Natural killer cell (primary cell): ENCODE measurements around the gene CCDC85C. TPM values are rescaled to one million over a fixed set of nuclear protein-coding genes. Genes with fewer than 3 reads are reported as not detected.

ENCODE experiments used
- ATAC-seq, 3 donors: fragments of 150-1000 bp in 2 of 3; fragments of 200-7000 bp in 1 of 3; cut with Tn5 transposase; 1 replicate in 1 of 3; 2 replicates in 2 of 3; pipeline ENCODE4 v1.10.0; 2021; ENCODE audit warnings: mild to moderate bottlenecking in 2 of 3, moderate library complexity in 2 of 3
- DNase-seq, 2 donors: peaks; one replicate each; pipeline versions ENCODE4 v3.0.0 to v3.0.0-alpha.2; 2013 to 2021; ENCODE audit warnings: mixed read lengths in 1 of 2
- H3K27ac ChIP-seq: one replicate; pipeline ENCODE4 v1.5.1; 2013; ENCODE audit warnings: mild to moderate bottlenecking, low read length
- H3K27me3 ChIP-seq: one replicate; pipeline ENCODE4 v1.6.1; 2013; ENCODE audit warnings: low read length; ENCODE audit not compliant: control insufficient read depth, insufficient read depth
- H3K36me3 ChIP-seq: one replicate; pipeline ENCODE4 v1.6.1; 2013; ENCODE audit warnings: low read length; ENCODE audit not compliant: control insufficient read depth, insufficient read depth
- H3K4me1 ChIP-seq: one replicate; pipeline ENCODE4 v1.6.1; 2013; ENCODE audit warnings: low read length; ENCODE audit not compliant: control insufficient read depth, insufficient read depth
- H3K4me3 ChIP-seq: one replicate; pipeline ENCODE4 v1.5.1; 2013; ENCODE audit warnings: low read length
- H3K9me3 ChIP-seq: one replicate; pipeline ENCODE4 v1.6.1; 2013; ENCODE audit warnings: low read length; ENCODE audit not compliant: control insufficient read depth, insufficient read depth
- H3K27ac Mint-ChIP-seq, 2 donors: one replicate each; pipeline ENCODE4 v1.8.0; 2022; ENCODE audit warnings: mild to moderate bottlenecking in 2 of 2, mixed read lengths in 2 of 2, moderate library complexity in 1 of 2
- H3K27me3 Mint-ChIP-seq, 2 donors: one replicate each; pipeline ENCODE4 v1.8.0; 2022; ENCODE audit warnings: low read depth in 2 of 2, mixed read lengths in 2 of 2
- H3K36me3 Mint-ChIP-seq: one replicate; pipeline ENCODE4 v1.8.0; 2022; ENCODE audit warnings: mixed read lengths
- H3K4me1 Mint-ChIP-seq, 2 donors: one replicate each; pipeline ENCODE4 v1.8.0; 2022; ENCODE audit warnings: mixed read lengths in 2 of 2
- H3K4me3 Mint-ChIP-seq: one replicate; pipeline ENCODE4 v1.8.0; 2022; ENCODE audit warnings: mild to moderate bottlenecking, moderate library complexity, mixed read lengths
- H3K9me3 Mint-ChIP-seq, 2 donors: one replicate each; pipeline ENCODE4 v1.8.0; 2022; ENCODE audit warnings: mixed read lengths in 2 of 2
- WGBS: methylation state at CpG from one replicate; pipeline ENCODE4 v1.1.7; 2013; ENCODE audit warnings: missing lambda C conversion rate; ENCODE audit not compliant: insufficient coverage; 5-methylcytosine and 5-hydroxymethylcytosine counted together
- intact Hi-C: fragments of 100-400 bp; cut with micrococcal nuclease; formaldehyde crosslinking; loops from one replicate; pipeline ENCODE4 v1.14.2; 2022
- total RNA-seq, 4 donors: library from RNA; stranded (reverse); fragments of 120-200 nt in 1 of 4; gene quantifications; one replicate each; pipeline versions ENCODE4 v1.2.3 to v1.2.4, GENCODE V29; 2013 to 2022
- TF ChIP-seq, protein P1 (sequence below): fragments of 200-600 bp; IDR thresholded peaks from one replicate; pipeline ENCODE4 v1.8.0; 2022; ENCODE audit warnings: antibody characterized with exemption

Gene CCDC85C
- total RNA-seq, 3 donors from 2014 or later (not counting 1 experiment from before 2014, with no cell fraction given) = 0.73 to 4.3 (median 2.8) TPM

DNA sequence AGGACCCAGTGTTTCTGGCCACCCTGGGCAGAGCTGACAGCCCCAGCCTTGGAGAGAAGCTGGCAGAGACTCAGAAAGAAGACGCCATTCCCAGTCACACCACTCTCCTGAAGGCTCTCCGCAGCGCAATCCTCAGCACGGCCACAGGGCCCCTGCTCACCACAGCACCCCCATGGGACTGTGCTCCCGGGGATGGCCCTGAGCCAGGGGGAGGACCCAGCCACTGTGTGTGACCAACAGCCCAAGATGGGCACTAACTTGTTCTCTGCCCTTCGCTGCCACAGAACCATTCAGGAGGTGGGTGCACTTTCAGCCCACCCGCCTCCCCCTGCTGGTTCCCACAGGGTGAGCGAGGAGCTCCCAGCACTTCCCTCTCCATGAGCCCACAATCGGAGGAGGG lies 65.7 kb downstream of the CCDC85C start:
- WGBS = 77% methylated on average over 9 of the region's 9 CpGs
- no peak overlapping the region for H3K27ac ChIP-seq
- Mint-ChIP-seq H3K27me3 (no peaks in the 10 kb centered on the region), H3K4me3 (no peak overlapping the region), H3K4me1 (no peaks in the 10 kb centered on the region), H3K9me3 (no peaks in the 10 kb centered on the region), H3K27ac (no peak overlapping the region), H3K36me3 (no peaks in the 10 kb centered on the region)
- H3K4me3 ChIP-seq = no peak overlapping the region
- H3K27me3 ChIP-seq = no peaks in the 10 kb centered on the region
- H3K9me3 ChIP-seq = no peaks in the 10 kb centered on the region
- DNase-seq = no peak
- no peaks in the 10 kb centered on the region for H3K4me1 ChIP-seq
- TF ChIP-seq, protein P1, sequence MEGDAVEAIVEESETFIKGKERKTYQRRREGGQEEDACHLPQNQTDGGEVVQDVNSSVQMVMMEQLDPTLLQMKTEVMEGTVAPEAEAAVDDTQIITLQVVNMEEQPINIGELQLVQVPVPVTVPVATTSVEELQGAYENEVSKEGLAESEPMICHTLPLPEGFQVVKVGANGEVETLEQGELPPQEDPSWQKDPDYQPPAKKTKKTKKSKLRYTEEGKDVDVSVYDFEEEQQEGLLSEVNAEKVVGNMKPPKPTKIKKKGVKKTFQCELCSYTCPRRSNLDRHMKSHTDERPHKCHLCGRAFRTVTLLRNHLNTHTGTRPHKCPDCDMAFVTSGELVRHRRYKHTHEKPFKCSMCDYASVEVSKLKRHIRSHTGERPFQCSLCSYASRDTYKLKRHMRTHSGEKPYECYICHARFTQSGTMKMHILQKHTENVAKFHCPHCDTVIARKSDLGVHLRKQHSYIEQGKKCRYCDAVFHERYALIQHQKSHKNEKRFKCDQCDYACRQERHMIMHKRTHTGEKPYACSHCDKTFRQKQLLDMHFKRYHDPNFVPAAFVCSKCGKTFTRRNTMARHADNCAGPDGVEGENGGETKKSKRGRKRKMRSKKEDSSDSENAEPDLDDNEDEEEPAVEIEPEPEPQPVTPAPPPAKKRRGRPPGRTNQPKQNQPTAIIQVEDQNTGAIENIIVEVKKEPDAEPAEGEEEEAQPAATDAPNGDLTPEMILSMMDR = no peak
- ATAC-seq = no peak
- intact Hi-C loops = no loop called here
- no peaks in the 10 kb centered on the region for H3K36me3 ChIP-seq

DNA sequence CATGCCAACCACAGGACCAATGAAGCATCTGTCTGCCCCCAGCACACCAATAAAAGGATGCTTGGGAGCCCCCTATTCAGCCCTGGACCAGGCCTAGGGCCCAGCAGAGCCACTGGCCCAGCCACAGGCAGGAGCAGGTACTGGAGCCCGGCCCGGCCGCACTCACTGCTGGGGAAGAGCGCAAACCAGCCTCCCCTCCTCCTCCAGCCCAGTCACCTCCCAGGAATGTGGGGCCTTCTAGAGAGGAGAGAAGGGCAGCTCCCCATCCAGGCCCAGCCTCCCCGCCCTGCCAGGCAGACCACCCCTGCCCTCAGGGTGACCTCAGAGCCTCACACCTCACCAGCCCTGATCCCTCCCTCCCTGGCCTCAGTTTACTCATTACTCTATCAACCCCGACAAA lies 66.6 kb downstream of the CCDC85C start:
- intact Hi-C loops = no loop called here
- H3K9me3 ChIP-seq = no peaks in the 10 kb centered on the region
- TF ChIP-seq, protein P1 = no peak
- no peak overlapping the region for H3K27ac Mint-ChIP-seq
- no peaks in the 10 kb centered on the region for H3K4me1 Mint-ChIP-seq
- no peak overlapping the region for H3K4me3 Mint-ChIP-seq
- no peak overlapping the region for H3K27ac ChIP-seq
- DNase-seq (no peak), ATAC-seq (no peak)
- no peaks in the 10 kb centered on the region for H3K36me3 ChIP-seq
- no peaks in the 10 kb centered on the region for H3K36me3 Mint-ChIP-seq
- 100% methylated on average over 5 of the region's 6 CpGs for WGBS
- H3K4me1 ChIP-seq = no peaks in the 10 kb centered on the region
- no peaks in the 10 kb centered on the region for H3K27me3 ChIP-seq
- H3K9me3 Mint-ChIP-seq = no peaks in the 10 kb centered on the region
- H3K27me3 Mint-ChIP-seq = no peaks in the 10 kb centered on the region
- no peak overlapping the region for H3K4me3 ChIP-seq

DNA sequence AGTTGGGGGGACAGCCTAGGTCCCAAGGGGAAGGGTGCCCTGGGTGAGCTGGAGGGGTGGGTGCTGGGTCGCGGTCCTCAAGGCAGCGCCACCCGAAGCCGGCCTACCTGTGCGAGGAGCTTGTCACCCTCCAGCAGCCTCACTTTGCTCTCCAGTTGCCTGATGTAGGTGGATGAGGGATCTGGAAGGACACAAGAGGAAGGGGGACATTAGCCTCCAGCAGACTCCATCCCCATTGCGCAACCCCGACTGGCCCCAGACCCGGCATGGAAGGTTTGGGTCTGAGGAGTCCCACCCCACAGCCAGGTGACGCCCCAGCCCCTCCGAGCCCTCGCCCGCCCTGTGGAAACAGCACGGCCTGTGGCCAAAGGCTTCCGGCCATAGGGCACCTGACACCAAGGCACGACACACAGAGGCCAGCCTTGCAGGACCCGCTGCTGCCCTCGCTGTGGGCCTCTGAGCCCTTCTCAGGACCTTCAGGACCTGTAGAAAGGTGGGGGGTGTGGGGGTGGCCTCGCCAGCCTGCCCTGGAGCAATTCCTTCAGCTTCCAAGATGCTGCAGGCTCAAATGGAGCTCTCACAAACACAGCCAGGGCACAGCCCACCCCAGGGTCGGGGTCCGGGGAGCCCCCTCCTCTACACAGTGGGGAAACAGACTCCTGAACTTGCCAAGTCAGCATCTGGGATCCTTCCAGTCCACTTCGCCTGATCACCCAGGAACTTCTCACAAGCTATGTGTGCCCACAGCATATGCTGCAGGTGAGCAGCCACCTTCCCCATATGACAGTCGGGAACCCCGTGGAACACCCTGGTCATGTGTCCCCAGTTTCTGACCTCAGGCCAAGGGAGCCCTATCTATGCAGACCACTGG lies 67.9 kb downstream of the CCDC85C start:
- TF ChIP-seq, protein P1 = no peak
- Mint-ChIP-seq H3K9me3 (no peaks in the 10 kb centered on the region), H3K4me3 (no peak overlapping the region), H3K27me3 (no peaks in the 10 kb centered on the region), H3K4me1 (no peaks in the 10 kb centered on the region), H3K27ac (no peak overlapping the region), H3K36me3 (no peaks in the 10 kb centered on the region)
- no peaks in the 10 kb centered on the region for H3K27me3 ChIP-seq
- H3K9me3 ChIP-seq = no peaks in the 10 kb centered on the region
- 90% methylated on average over 24 of the region's 24 CpGs for WGBS
- no peak overlapping the region for H3K27ac ChIP-seq
- H3K4me1 ChIP-seq = no peaks in the 10 kb centered on the region
- H3K36me3 ChIP-seq = no peaks in the 10 kb centered on the region
- DNase-seq = no peak
- no peak overlapping the region for H3K4me3 ChIP-seq
- no peak for ATAC-seq
- intact Hi-C loops = no loop called here

DNA sequence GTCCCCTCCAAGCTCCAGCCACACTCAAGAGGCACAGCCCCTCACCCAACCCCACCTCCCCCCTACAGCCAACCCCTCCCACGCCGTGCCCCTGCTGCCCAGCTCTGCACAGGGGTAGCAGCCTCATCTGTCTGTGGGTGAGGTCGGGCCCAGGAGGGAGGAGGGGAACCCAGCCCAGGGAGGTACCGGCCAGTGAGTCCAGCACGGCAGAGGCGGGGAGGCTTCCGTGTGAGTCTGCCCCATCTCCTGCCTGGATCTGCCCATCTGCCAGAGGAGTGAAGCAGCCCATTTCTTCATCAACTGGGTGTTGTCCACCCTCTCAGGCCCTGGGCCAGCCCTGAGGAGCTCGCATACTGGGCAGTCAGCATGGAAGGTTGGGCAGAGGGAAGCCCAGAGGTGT lies 68.6 kb downstream of the CCDC85C start:
- Mint-ChIP-seq H3K27me3 (no peaks in the 10 kb centered on the region), H3K27ac (no peak overlapping the region), H3K9me3 (no peaks in the 10 kb centered on the region), H3K4me3 (no peak overlapping the region), H3K4me1 (no peaks in the 10 kb centered on the region), H3K36me3 (no peaks in the 10 kb centered on the region)
- no peak for ATAC-seq
- DNase-seq = no peak
- intact Hi-C loops = no loop called here
- Histone ChIP-seq H3K9me3 (no peaks in the 10 kb centered on the region), H3K4me1 (no peaks in the 10 kb centered on the region), H3K36me3 (no peaks in the 10 kb centered on the region), H3K4me3 (no peak overlapping the region), H3K27me3 (no peaks in the 10 kb centered on the region), H3K27ac (no peak overlapping the region)
- WGBS = 95% methylated on average over 6 of the region's 8 CpGs
- TF ChIP-seq, protein P1 = no peak
